ENCODE measurements around the gene PPIG.
"Not testable (repeated sequence)": the region's sequence is repeated elsewhere in the genome, so short reads cannot be mapped to it uniquely, and the experiment has no call there.

Gene PPIG

GRCh38 chr2:169664978-169665930, 81.1 kb downstream of the PPIG start:
- DNase-seq: no peak

- DNase-seq: no peak
Measured at GRCh38 chr2:169667583-169667982, 83.4 kb downstream of the PPIG start.

GRCh38 chr2:169670215-169670651, 86.1 kb downstream of the PPIG start:
- no peak for DNase-seq

- DNase-seq: no peak
Measured at GRCh38 chr2:169670937-169671336, 86.8 kb downstream of the PPIG start.

GRCh38 chr2:169672406-169672805, 88.3 kb downstream of the PPIG start:
- no peak for DNase-seq

GRCh38 chr2:169673106-169673505, 89.0 kb downstream of the PPIG start:
- DNase-seq: no peak

- DNase-seq: no peak
Measured at GRCh38 chr2:169673921-169674320, 89.8 kb downstream of the PPIG start.

GRCh38 chr2:169676357-169676756, 92.2 kb downstream of the PPIG start:
- no peak for DNase-seq

GRCh38 chr2:169676850-169677249, 92.7 kb downstream of the PPIG start:
- DNase-seq: no peak

- DNase-seq: no peak
Measured at GRCh38 chr2:169683054-169683424, 98.9 kb downstream of the PPIG start.

- DNase-seq: no peak
Measured at GRCh38 chr2:169683425-169684134, 99.4 kb downstream of the PPIG start.

- no peak for DNase-seq
Measured at GRCh38 chr2:169684135-169684565, 100.0 kb downstream of the PPIG start.

- DNase-seq: not testable (repeated sequence)
Measured at GRCh38 chr2:169684712-169685111, 100.6 kb downstream of the PPIG start.

- not testable (repeated sequence) for DNase-seq
Measured at GRCh38 chr2:169686825-169687224, 102.7 kb downstream of the PPIG start.

- DNase-seq: not testable (repeated sequence)
Measured at GRCh38 chr2:169687943-169688342, 103.8 kb downstream of the PPIG start.

- no peak for DNase-seq
Measured at GRCh38 chr2:169690958-169691357, 106.8 kb downstream of the PPIG start.

Data from NCI-H748 treated with DMSO at 0.1 percent for 48 hours (cell line).